Trophoblast cell (in vitro differentiated cells and primary cell): ENCODE results near the gene THAP11.

Source experiments
- DNase-seq, 2 donors: peaks; one replicate each; pipeline ENCODE4 v3.0.0-alpha.2; 2016
- H2AFZ ChIP-seq: 2 replicates; pipeline ENCODE4 v1.6.1; 2013; ENCODE audit warnings: low read length, moderate library complexity, mild to moderate bottlenecking; ENCODE audit not compliant: insufficient read depth, poor library complexity
- H2AK5ac ChIP-seq: 2 replicates; pipeline ENCODE4 v1.6.1; 2013; ENCODE audit warnings: mild to moderate bottlenecking, low read length
- H2BK120ac ChIP-seq: 2 replicates; pipeline ENCODE4 v1.6.1; 2013; ENCODE audit warnings: low read length, mild to moderate bottlenecking, moderate library complexity; ENCODE audit not compliant: insufficient read depth, poor library complexity
- H2BK12ac ChIP-seq: 2 replicates; pipeline ENCODE4 v1.6.1; 2013; ENCODE audit warnings: mild to moderate bottlenecking, low read length, moderate library complexity
- H2BK5ac ChIP-seq: 2 replicates; pipeline ENCODE4 v1.6.1; 2013; ENCODE audit warnings: low read length, low read depth, moderate library complexity, mild to moderate bottlenecking; ENCODE audit not compliant: poor library complexity
- H3K14ac ChIP-seq: 2 replicates; pipeline ENCODE4 v1.6.1; 2013; ENCODE audit warnings: mild to moderate bottlenecking, low read length
- H3K18ac ChIP-seq: 2 replicates; pipeline ENCODE4 v1.6.1; 2013; ENCODE audit warnings: mild to moderate bottlenecking, low read length
- H3K23ac ChIP-seq: 2 replicates; pipeline ENCODE4 v1.6.1; 2013; ENCODE audit warnings: low read length
- H3K27ac ChIP-seq: 2 replicates; pipeline ENCODE4 v1.5.1; 2013; ENCODE audit warnings: low read depth, mild to moderate bottlenecking, inconsistent platforms, low read length, moderate library complexity
- H3K27me3 ChIP-seq: 2 replicates; pipeline ENCODE4 v1.6.1; 2013; ENCODE audit warnings: inconsistent platforms, mild to moderate bottlenecking, low read length, moderate library complexity; ENCODE audit not compliant: insufficient read depth
- H3K36me3 ChIP-seq, 2 experiments: 1 replicate in 1 of 2; 2 replicates in 1 of 2; pipeline ENCODE4 v1.6.1; 2013; ENCODE audit warnings: low read length in 2 of 2, mild to moderate bottlenecking in 2 of 2, moderate library complexity in 1 of 2; ENCODE audit not compliant: insufficient read depth in 2 of 2, control insufficient read depth in 1 of 2
- H3K4ac ChIP-seq: 2 replicates; pipeline ENCODE4 v1.6.1; 2013; ENCODE audit warnings: low read depth, mild to moderate bottlenecking, low read length, moderate library complexity
- H3K4me1 ChIP-seq, 2 experiments: 1 replicate in 1 of 2; 2 replicates in 1 of 2; pipeline ENCODE4 v1.6.1; 2013; ENCODE audit warnings: low read length in 2 of 2, mild to moderate bottlenecking in 2 of 2, moderate library complexity in 1 of 2; ENCODE audit not compliant: insufficient read depth in 2 of 2, control insufficient read depth in 1 of 2
- H3K4me2 ChIP-seq: 2 replicates; pipeline ENCODE4 v1.6.1; 2013; ENCODE audit warnings: inconsistent platforms, mild to moderate bottlenecking, low read length, moderate library complexity
- H3K4me3 ChIP-seq: 2 replicates; pipeline ENCODE4 v1.5.1; 2013; ENCODE audit warnings: mild to moderate bottlenecking, low read depth, low read length, inconsistent platforms
- H3K79me1 ChIP-seq: one replicate; pipeline ENCODE4 v1.6.1; 2013; ENCODE audit warnings: low read length
- H3K79me2 ChIP-seq: 2 replicates; pipeline ENCODE4 v1.6.1; 2013; ENCODE audit warnings: low read length, mild to moderate bottlenecking; ENCODE audit not compliant: control insufficient read depth, insufficient read depth, poor library complexity
- H3K9ac ChIP-seq: 2 replicates; pipeline ENCODE4 v1.6.1; 2013; ENCODE audit warnings: mild to moderate bottlenecking, low read length
- H3K9me3 ChIP-seq: 2 replicates; pipeline ENCODE4 v1.6.1; 2013; ENCODE audit warnings: low read depth, mild to moderate bottlenecking, control low read depth, inconsistent platforms, low read length; ENCODE audit not compliant: insufficient read depth
- H4K12ac ChIP-seq: 2 replicates; pipeline ENCODE4 v1.6.1; 2013; ENCODE audit warnings: low read depth, mild to moderate bottlenecking, low read length, moderate library complexity
- H4K8ac ChIP-seq: 2 replicates; pipeline ENCODE4 v1.6.1; 2013; ENCODE audit warnings: low read depth, mild to moderate bottlenecking, low read length, moderate library complexity
- H4K91ac ChIP-seq: one replicate; pipeline ENCODE4 v1.6.1; 2013; ENCODE audit warnings: low read depth, mild to moderate bottlenecking, low read length, moderate library complexity
- WGBS: extraction: QIAGEN DNeasy Blood & Tissue Kit; methylation state at CpG from one replicate; pipeline ENCODE4 v1.1.7; 2013; ENCODE audit warnings: missing lambda C conversion rate; ENCODE audit not compliant: insufficient read length, insufficient coverage; ENCODE audit errors: extremely low coverage; 5-methylcytosine and 5-hydroxymethylcytosine counted together

The THAP11 gene

GRCh38 chr16:67828651-67829050 is 13.5 kb upstream of the THAP11 start:
- no peak overlapping the region for H3K4me3 ChIP-seq
- H2AFZ ChIP-seq = no peak overlapping the region
- no peak overlapping the region for H3K4ac ChIP-seq
- no peak overlapping the region for H3K23ac ChIP-seq
- no peak overlapping the region for H3K4me2 ChIP-seq
- H4K12ac ChIP-seq = no peak overlapping the region
- H3K4me1 ChIP-seq = peaks cover 8 to 16% of the 10 kb centered on the region in 2 experiments
- H2BK120ac ChIP-seq = no peak overlapping the region
- H2BK12ac ChIP-seq = no peak overlapping the region
- peaks cover 69 to 70% of the 10 kb centered on the region in 2 experiments for H3K36me3 ChIP-seq
- H2BK5ac ChIP-seq = no peak overlapping the region
- WGBS = no CpG with 5 or more reads among the region's 4 CpGs
- H3K79me1 ChIP-seq = peaks cover 4% of the 10 kb centered on the region
- no peak overlapping the region for H4K91ac ChIP-seq
- no peaks in the 10 kb centered on the region for H3K27me3 ChIP-seq
- H4K8ac ChIP-seq = no peak overlapping the region
- H3K18ac ChIP-seq = no peak overlapping the region
- no peak overlapping the region for H3K14ac ChIP-seq
- H2AK5ac ChIP-seq = no peak overlapping the region
- no peak for DNase-seq
- no peak overlapping the region for H3K27ac ChIP-seq
- H3K9me3 ChIP-seq = peaks cover 9% of the 10 kb centered on the region
- peaks cover 6% of the 10 kb centered on the region for H3K79me2 ChIP-seq
- no peak overlapping the region for H3K9ac ChIP-seq

DNA sequence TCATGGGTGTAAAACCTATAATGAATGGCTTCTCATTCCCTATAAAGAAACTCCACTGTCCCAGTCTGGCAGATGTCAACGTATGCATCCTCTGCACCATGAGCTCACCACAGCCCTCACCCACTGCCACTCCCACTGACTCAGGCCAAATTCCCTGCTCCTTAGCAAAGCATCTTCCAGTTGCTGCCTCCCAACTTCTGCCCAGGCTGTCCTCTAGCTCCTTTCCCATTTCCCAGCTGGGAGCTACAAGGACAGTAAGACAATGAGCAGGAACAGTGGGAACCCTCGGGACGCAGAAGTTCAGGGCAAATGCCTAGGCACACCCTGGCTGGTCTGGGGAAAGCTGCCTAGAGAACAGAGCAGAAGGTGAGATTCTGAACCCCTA is 9.1 kb upstream of the THAP11 start:
- H3K27ac ChIP-seq = no peak overlapping the region
- DNase-seq = no peak
- peaks cover 45 to 46% of the 10 kb centered on the region in 2 experiments for H3K36me3 ChIP-seq
- peak overlapping the region; percentile 84 for H4K8ac ChIP-seq
- H2AFZ ChIP-seq = peak overlapping the region; percentile 77
- H3K4ac ChIP-seq = peak overlapping the region; percentile 44
- peak overlapping the region; percentile 85 for H3K4me3 ChIP-seq
- H3K14ac ChIP-seq = peak overlapping the region; percentile 18
- H2AK5ac ChIP-seq = peak overlapping the region; percentile 11
- H4K91ac ChIP-seq = peak overlapping the region; percentile 59
- H2BK5ac ChIP-seq = no peak overlapping the region
- no peak overlapping the region for H2BK12ac ChIP-seq
- peaks cover 8 to 16% of the 10 kb centered on the region in 2 experiments for H3K4me1 ChIP-seq
- H3K27me3 ChIP-seq = no peaks in the 10 kb centered on the region
- no peak overlapping the region for H3K23ac ChIP-seq
- H3K79me1 ChIP-seq = peaks cover 4% of the 10 kb centered on the region
- H4K12ac ChIP-seq = peak overlapping the region; percentile 67
- H3K9me3 ChIP-seq = peaks cover 5% of the 10 kb centered on the region
- H3K79me2 ChIP-seq = peaks cover 6% of the 10 kb centered on the region
- no CpG with 5 or more reads among the region's 3 CpGs for WGBS
- peak overlapping the region; percentile 80 for H3K9ac ChIP-seq
- peak overlapping the region; percentile 27 for H2BK120ac ChIP-seq
- peak overlapping the region; percentile 77 for H3K18ac ChIP-seq
- peak overlapping the region; percentile 75 for H3K4me2 ChIP-seq

DNA sequence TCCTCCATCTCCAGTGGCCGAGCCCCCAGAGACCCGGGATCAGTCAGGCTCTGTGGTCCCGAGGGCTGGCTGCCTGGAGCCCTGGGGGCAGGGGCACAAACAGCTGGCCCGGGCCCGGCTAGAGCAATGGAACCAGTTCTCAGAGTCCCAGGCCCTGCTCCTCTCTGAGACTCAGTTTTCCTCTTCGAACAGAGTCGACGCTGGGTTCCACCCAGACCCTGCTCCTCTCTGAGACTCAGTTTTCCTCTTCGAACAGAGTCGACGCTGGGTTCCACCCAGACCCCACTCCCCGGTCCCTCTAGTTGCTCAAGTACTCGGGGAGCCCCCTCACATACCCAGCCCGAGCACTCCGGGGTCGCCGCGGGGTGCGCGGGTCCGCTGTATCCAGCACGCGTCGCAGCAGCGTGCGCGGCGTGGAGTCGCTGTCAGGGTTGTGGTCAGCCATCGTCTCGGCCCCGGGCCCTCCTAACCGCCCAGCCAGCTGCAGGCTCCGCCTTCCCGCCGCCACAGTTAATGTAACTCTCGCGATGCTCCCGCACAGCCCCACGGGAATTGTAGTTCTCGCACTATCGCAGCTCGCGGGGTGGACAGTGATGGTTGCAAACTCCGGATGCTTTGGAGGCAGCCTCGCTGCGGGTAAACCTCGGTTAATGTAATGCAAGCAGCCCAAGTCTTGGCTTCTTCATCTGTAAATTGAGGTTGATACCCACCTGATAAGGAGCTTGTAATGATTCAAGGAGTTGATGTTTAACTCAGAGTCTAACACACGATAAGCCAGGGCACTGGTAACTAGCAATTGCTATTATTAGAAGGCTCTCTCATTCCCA is 8.5 kb upstream of the THAP11 start:
- peak overlapping the region; percentile 75 for H3K4me2 ChIP-seq
- H2AFZ ChIP-seq = peak overlapping the region; percentile 66
- peak overlapping the region; percentile 34 for H2BK5ac ChIP-seq
- no peak overlapping the region for H3K27ac ChIP-seq
- H3K9me3 ChIP-seq = peaks cover 5% of the 10 kb centered on the region
- H3K4me1 ChIP-seq = peaks cover 8 to 16% of the 10 kb centered on the region in 2 experiments
- H3K4ac ChIP-seq = peak overlapping the region; percentile 59
- peaks cover 6% of the 10 kb centered on the region for H3K79me2 ChIP-seq
- H3K18ac ChIP-seq = peak overlapping the region; percentile 77
- peak overlapping the region; percentile 65 for H3K14ac ChIP-seq
- whole genome bisulfite sequencing = no CpG with 5 or more reads among the region's 49 CpGs
- no peak overlapping the region for H3K23ac ChIP-seq
- peaks cover 39 to 40% of the 10 kb centered on the region in 2 experiments for H3K36me3 ChIP-seq
- no peak overlapping the region for H2BK12ac ChIP-seq
- peak overlapping the region; percentile 80 for H3K9ac ChIP-seq
- peak overlapping the region; percentile 84 for H4K8ac ChIP-seq
- no peaks in the 10 kb centered on the region for H3K27me3 ChIP-seq
- peaks cover 4% of the 10 kb centered on the region for H3K79me1 ChIP-seq
- H3K4me3 ChIP-seq = peak overlapping the region; percentile 85
- peak; percentile 87 to 95 for DNase-seq
- H4K91ac ChIP-seq = peak overlapping the region; percentile 59
- peak overlapping the region; percentile 27 for H2BK120ac ChIP-seq
- H4K12ac ChIP-seq = peak overlapping the region; percentile 67
- no peak overlapping the region for H2AK5ac ChIP-seq

DNA sequence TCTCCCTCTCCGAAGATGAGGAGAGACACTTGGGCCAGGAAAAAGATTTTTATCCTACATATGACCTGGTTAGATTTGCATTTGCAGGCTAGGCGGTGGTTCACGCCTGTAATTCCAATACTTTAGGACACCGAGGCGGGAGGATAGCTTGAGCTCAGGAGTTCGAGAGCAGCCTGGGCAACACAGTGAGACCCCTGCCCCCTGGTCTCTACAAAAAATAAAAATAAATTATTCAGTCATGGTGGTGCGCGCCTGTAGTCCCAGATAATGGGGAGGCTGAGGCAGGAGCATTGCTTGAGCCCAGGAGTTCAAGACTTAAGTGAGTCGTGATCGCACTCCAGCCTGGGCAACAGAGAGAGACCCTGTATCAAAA is 7.9 kb upstream of the THAP11 start:
- Histone ChIP-seq H3K4me3 (no peak overlapping the region), H3K27ac (no peak overlapping the region), H3K9me3 (peaks cover 3% of the 10 kb centered on the region), H3K36me3 (peaks cover 33 to 34% of the 10 kb centered on the region in 2 experiments), H3K9ac (no peak overlapping the region), H4K91ac (no peak overlapping the region), H2AK5ac (no peak overlapping the region), H3K14ac (no peak overlapping the region), H3K18ac (no peak overlapping the region), H3K4me2 (peak overlapping the region; percentile 75), H3K79me1 (peaks cover 4% of the 10 kb centered on the region), H3K4ac (no peak overlapping the region), H2AFZ (peak overlapping the region; percentile 56), H2BK120ac (no peak overlapping the region), H3K27me3 (no peaks in the 10 kb centered on the region), H3K79me2 (peaks cover 6% of the 10 kb centered on the region), H4K8ac (no peak overlapping the region), H2BK5ac (no peak overlapping the region), H4K12ac (peak overlapping the region; percentile 18), H3K23ac (no peak overlapping the region), H2BK12ac (no peak overlapping the region), H3K4me1 (peaks cover 8 to 16% of the 10 kb centered on the region in 2 experiments)
- no CpG with 5 or more reads among the region's 10 CpGs for WGBS
- no peak for DNase-seq
